ENCODE measurements around the gene S100A13. TPM values are rescaled to one million over a fixed set of nuclear protein-coding genes. Genes with fewer than 3 reads are reported as not detected.

S100A13 gene
- total and polyA plus RNA-seq, 10 of the 15 experiments (the other 5 are each of a cell fraction or from before 2014, with no cell fraction given): 5.7 to 30.9 (median 9.1) TPM

GRCh38 chr1:153623101-153623500, 4.2 kb downstream of the S100A13 start (continued):
- no peak for TF ChIP-seq POLR2AphosphoS5 (IDR thresholded peaks at IDR 0.05; ENCODE audit: low read length)
- TF ChIP-seq MTA2 (IDR thresholded peaks at IDR 0.05; ENCODE audit: low read depth): no peak
- no peak for TF ChIP-seq ESRRA (IDR thresholded peaks at IDR 0.05; ENCODE audit: low read length)
- TF ChIP-seq HDAC6 (IDR thresholded peaks at IDR 0.05; ENCODE audit: unreplicated experiment): no peak
- no peak for TF ChIP-seq ATF7 (IDR thresholded peaks at IDR 0.05; ENCODE audit: low read depth)
- TF ChIP-seq HCFC1 (IDR thresholded peaks at IDR 0.05; ENCODE audit: low read length): no peak

- Histone ChIP-seq H3K4me2 (ENCODE audit: control insufficient read depth, insufficient read depth) (no peak overlapping the region), H3K9ac (ENCODE audit: control insufficient read depth, insufficient read depth, low read length) (no peak overlapping the region), H2AFZ (ENCODE audit: control insufficient read depth, low read depth, low read length) (no peak overlapping the region), H3K4me1 (ENCODE audit: control insufficient read depth, insufficient read depth, low read length) (peaks cover 20% of the 10 kb centered on the region), H3K27ac (ENCODE audit: control insufficient read depth, insufficient read depth) (no peak overlapping the region), H3K79me2 (ENCODE audit: control insufficient read depth, insufficient read depth, low read length) (no peaks in the 10 kb centered on the region), H4K20me1 (ENCODE audit: control insufficient read depth, insufficient read depth) (no peaks in the 10 kb centered on the region), H3K27me3 (replicated peaks in 1 of 2; ENCODE audit: control insufficient read depth in 2 of 2, insufficient read depth in 2 of 2, low read length in 1 of 2) (no peaks in the 10 kb centered on the region), H3K9me3 (replicated peaks; ENCODE audit: control insufficient read depth, insufficient read depth, low read length) (no peaks in the 10 kb centered on the region), H3K4me3 (no peak overlapping the region), H3K36me3 (ENCODE audit: control insufficient read depth in 2 of 2, insufficient read depth in 2 of 2, low read length in 1 of 2) (no peaks in the 10 kb centered on the region)
- 96% methylated on average over 6 of the region's 6 CpGs for WGBS (ENCODE audit: insufficient coverage, insufficient replicate concordance, low lambda C conversion rate, missing lambda C conversion rate)
- TF ChIP-seq RCOR1 (conservative IDR thresholded peaks at IDR 0.05; ENCODE audit: low read depth, low read length) (no peak), PAX8 (IDR thresholded peaks at IDR 0.05) (no peak), EP300 (IDR thresholded peaks at IDR 0.05; ENCODE audit: borderline replicate concordance in 1 of 2, control insufficient read depth in 1 of 2, low read depth in 2 of 2, low read length in 2 of 2) (no peak), USF2 (IDR thresholded peaks at IDR 0.05; ENCODE audit: borderline replicate concordance, low read depth, low read length) (no peak)
- no TSS peak for BruUV-seq (replicated peaks)
- ChIA-PET SMC1A (ENCODE audit: uncharacterized antibody, unreplicated experiment) (interaction anchor here (0.8 to 5.0 kb wide), 7 partner anchors 9 to 109 kb away, joined by 3 to 36 read pairs (median 10); partner anchors contain the start of gene S100A1), POLR2A (interaction anchor here (1.6 kb wide), 1 partner anchor 15 kb away, joined by 4 read pairs; the partner anchor contains the start of gene CHTOP), CTCF (interaction anchor here (1.0 to 7.8 kb wide), 8 partner anchors 9 to 117 kb away, joined by 3 to 106 read pairs (median 9); partner anchors contain the start of genes CHTOP, S100A1, S100A13 and S100A6), RAD21 (ENCODE audit: unreplicated experiment) (interaction anchor here (2.9 to 6.2 kb wide), 2 partner anchors 8 to 48 kb away, joined by 13 to 60 read pairs; partner anchors contain the start of gene S100A13)
- in situ Hi-C loops (cut with MboI) (no loop called here), intact Hi-C loops (cut with micrococcal nuclease; ENCODE audit: unreplicated experiment) (no loop called here)
- ATAC-seq (no peak), DNase-seq (ENCODE audit: low read depth, low spot score) (no peak), FAIRE-seq (no peak)
These were observed 8.1 kb downstream of the S100A13 start for GRCh38 chr1:153619171-153619570.
